Chondrocyte (in vitro differentiated cells): ENCODE results near the gene NT5DC1. TPM values are rescaled to one million over a fixed set of nuclear protein-coding genes. Genes with fewer than 3 reads are reported as not detected.
A peak's percentile ranks its signal among the peaks of the same experiment; 100 is the strongest.

Experiments used
- DNase-seq: peaks from one replicate; pipeline ENCODE4 v3.0.0; 2021; ENCODE audit warnings: mixed read lengths, low spot score
- H3K27ac Mint-ChIP-seq: one replicate; pipeline ENCODE4 v1.8.0; 2021; ENCODE audit warnings: mild to moderate bottlenecking, moderate library complexity, mixed read lengths; ENCODE audit not compliant: unreplicated experiment
- H3K27me3 Mint-ChIP-seq: 2 replicates; pipeline ENCODE4 v1.8.0; 2021; ENCODE audit warnings: low read depth, mixed read lengths
- H3K36me3 Mint-ChIP-seq: 2 replicates; pipeline ENCODE4 v1.8.0; 2021; ENCODE audit warnings: low read depth, mixed read lengths
- H3K4me1 Mint-ChIP-seq: 2 replicates; pipeline ENCODE4 v1.8.0; 2021; ENCODE audit warnings: low read depth, mild to moderate bottlenecking, mixed read lengths
- H3K4me3 Mint-ChIP-seq: one replicate; pipeline ENCODE4 v1.8.0; 2021; ENCODE audit warnings: mild to moderate bottlenecking, moderate library complexity, mixed read lengths; ENCODE audit not compliant: unreplicated experiment
- H3K9me3 Mint-ChIP-seq: 2 replicates; pipeline ENCODE4 v1.8.0; 2021; ENCODE audit warnings: low read depth, mixed read lengths
- CTCF ChIP-seq: fragments of 200-600 bp; sonication (generic); IDR thresholded peaks from 2 replicates; pipeline ENCODE4 v1.5.0; 2021; ENCODE audit warnings: antibody characterized with exemption, mild to moderate bottlenecking, moderate library complexity
- total RNA-seq: library from RNA; stranded (reverse); gene quantifications from 3 replicates; pipeline ENCODE4 v1.2.1, GENCODE V29; 2021

NT5DC1 gene
- total RNA-seq, 1 donor from 2014 or later, result 20.6 TPM

- DNase-seq, result no peak
- Mint-ChIP-seq H3K27me3 (no peaks in the 10 kb centered on the region), H3K36me3 (peaks cover 2% of the 10 kb centered on the region), H3K4me1 (peaks cover 19% of the 10 kb centered on the region), H3K27ac (no peak overlapping the region), H3K4me3 (no peak overlapping the region), H3K9me3 (no peaks in the 10 kb centered on the region)
- TF ChIP-seq CTCF, result no peak
Measured at GRCh38 chr6:116244284-116244683, 143.6 kb downstream of the NT5DC1 start.

- Mint-ChIP-seq H3K4me1 (peaks cover 19% of the 10 kb centered on the region), H3K27me3 (no peaks in the 10 kb centered on the region)
- DNase-seq, result no peak
Measured at GRCh38 chr6:116246089-116246488, 145.4 kb downstream of the NT5DC1 start.

GRCh38 chr6:116247285-116247684 lies 146.6 kb downstream of the NT5DC1 start:
- Mint-ChIP-seq H3K27ac (no peak overlapping the region), H3K36me3 (peaks cover 1% of the 10 kb centered on the region), H3K4me3 (no peak overlapping the region), H3K4me1 (peaks cover 19% of the 10 kb centered on the region), H3K9me3 (no peaks in the 10 kb centered on the region), H3K27me3 (no peaks in the 10 kb centered on the region)
- no peak for DNase-seq
- no peak for TF ChIP-seq CTCF

More at GRCh38 chr6:116246089-116246488, 145.4 kb downstream of the NT5DC1 start:
- Mint-ChIP-seq H3K36me3 (no peaks in the 10 kb centered on the region), H3K27ac (peak overlapping the region; percentile 90), H3K4me3 (no peak overlapping the region), H3K9me3 (no peaks in the 10 kb centered on the region)
- no peak for TF ChIP-seq CTCF

- Mint-ChIP-seq H3K36me3 (peaks cover 1% of the 10 kb centered on the region), H3K9me3 (no peaks in the 10 kb centered on the region), H3K27ac (no peak overlapping the region), H3K4me1 (peaks cover 19% of the 10 kb centered on the region), H3K4me3 (no peak overlapping the region), H3K27me3 (no peaks in the 10 kb centered on the region)
- no peak for DNase-seq
- TF ChIP-seq CTCF, result no peak
Measured at GRCh38 chr6:116248577-116248976, 147.9 kb downstream of the NT5DC1 start.

- no peak for TF ChIP-seq CTCF
- peaks cover 1% of the 10 kb centered on the region for H3K36me3 Mint-ChIP-seq
- peaks cover 12% of the 10 kb centered on the region for H3K4me1 Mint-ChIP-seq
- H3K9me3 Mint-ChIP-seq, result no peaks in the 10 kb centered on the region
- DNase-seq, result no peak
- H3K27me3 Mint-ChIP-seq, result no peaks in the 10 kb centered on the region
- no peak overlapping the region for H3K4me3 Mint-ChIP-seq
- H3K27ac Mint-ChIP-seq, result peak overlapping the region; percentile 94
Measured at GRCh38 chr6:116251568-116252384, 151.1 kb downstream of the NT5DC1 start.
